Glomerular visceral epithelial cell (primary cell): ENCODE measurements around the gene ASCC3.

Experiments used
- DNase-seq: peaks from one replicate; pipeline ENCODE4 v3.0.0-alpha.2; 2016; ENCODE audit errors: extremely low spot score

ASCC3 gene

DNA sequence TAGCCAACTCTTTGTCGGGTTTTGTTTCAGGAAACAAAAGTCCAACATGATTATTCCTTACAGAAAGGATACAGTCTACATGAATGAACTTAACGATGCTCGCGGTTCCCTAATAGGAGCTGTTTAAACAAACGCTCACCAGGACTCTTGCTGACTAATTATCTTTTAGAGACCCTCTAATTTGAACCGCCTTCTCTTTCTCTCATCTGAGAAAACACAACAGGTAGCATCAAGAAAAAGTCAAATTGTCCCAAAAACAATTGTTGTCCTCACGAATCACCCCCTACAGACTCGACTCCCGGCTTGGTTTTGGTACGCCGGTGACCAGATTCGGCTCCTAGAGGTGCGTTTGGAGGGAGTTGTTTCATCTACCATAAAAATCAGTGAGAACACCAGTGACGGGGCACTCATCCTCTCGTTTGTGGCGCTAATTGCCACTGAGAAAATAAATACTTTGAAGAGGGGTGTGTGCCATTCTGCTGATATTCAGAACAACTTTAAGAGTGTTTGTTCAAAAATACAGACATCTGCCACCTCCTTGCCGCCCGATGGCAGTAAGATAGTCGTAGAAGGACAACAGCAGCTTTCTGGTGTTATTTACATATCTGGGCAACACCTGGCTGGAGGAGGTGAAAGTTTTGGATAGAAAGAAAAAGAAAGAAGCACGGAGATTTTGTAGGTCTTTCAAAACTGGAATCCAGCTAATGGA lies 415.3 kb downstream of the ASCC3 start:
- no peak for DNase-seq

DNA sequence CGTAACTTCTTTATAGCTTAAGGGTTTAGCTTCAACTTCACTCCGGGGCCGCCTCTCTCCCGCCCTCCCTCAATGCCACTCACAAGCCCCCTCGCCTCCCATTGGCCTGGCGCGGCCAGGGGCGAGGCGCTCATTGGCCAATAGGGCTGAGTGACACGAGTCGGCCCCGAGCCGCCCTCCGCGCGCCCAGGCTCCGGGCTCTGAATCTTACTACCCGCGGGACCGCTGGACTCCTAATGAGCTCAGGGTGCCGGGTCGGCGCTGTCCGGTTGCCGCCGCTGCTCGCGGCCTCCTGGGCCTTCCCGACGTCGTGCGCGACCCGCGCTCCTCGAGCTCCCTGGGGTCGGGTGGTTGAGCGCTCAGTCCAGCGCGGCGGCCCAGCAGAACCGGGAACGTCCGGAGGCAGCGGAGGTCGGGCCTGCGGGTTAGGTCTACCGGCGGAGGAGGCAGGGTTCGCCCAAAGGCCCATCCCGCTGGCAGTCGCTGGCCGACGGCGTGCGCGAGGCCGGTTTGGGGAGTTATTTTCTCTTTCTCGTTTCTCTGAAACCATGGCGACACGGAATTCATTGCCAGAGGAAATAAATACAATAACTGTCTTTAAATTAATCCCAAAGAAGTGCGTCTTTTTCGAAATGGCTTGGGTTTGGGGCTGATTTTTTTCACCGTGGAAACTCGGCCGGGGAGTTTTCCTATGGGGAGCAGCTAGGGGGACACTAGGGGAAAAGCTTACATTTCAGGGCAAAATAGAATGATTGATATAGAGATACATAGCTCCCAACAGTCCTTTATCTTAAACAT lies 416.0 kb downstream of the ASCC3 start, which contains the start of gene SIM1:
Gene SIM1, minus strand, starts transcription at position 19 of the 798 bp plus-strand sequence. CDS start 1,453 bp downstream, outside the sequence.
- DNase-seq, result peak; percentile 85

DNA sequence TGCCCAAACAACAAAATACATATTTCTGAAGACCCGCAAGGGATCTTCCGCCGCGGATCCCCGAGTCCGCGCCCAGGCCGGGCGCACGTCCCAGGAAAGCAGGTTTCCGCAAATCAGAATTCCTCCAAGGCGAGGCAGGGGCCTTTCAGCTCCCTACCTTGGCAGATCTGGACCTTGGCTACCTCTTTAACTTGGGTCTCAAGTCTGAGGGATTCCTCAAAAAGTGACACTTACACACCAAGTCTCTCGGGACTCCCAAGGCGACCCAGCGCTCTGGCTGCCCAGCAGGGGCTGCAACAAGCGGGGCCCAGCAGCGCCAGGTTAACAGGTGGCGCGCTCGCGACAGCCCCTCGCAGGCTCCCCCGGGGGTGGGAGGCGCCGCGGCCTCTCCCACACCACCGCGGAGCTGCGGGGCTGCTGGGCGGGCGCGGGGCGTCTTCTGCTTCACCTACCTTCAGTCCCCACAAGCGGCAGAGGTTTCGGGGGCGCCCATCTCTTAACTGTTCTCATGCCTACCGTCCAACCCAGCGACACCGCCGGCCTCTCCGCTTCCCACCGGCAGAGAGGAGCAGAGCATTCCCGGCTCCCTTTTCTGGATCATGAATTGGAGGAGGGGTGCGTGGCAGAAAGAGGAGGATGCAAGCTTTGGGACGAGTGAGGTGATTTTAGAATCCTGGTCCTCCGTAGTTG lies 416.8 kb downstream of the ASCC3 start:
- peak; percentile 13 for DNase-seq

DNA sequence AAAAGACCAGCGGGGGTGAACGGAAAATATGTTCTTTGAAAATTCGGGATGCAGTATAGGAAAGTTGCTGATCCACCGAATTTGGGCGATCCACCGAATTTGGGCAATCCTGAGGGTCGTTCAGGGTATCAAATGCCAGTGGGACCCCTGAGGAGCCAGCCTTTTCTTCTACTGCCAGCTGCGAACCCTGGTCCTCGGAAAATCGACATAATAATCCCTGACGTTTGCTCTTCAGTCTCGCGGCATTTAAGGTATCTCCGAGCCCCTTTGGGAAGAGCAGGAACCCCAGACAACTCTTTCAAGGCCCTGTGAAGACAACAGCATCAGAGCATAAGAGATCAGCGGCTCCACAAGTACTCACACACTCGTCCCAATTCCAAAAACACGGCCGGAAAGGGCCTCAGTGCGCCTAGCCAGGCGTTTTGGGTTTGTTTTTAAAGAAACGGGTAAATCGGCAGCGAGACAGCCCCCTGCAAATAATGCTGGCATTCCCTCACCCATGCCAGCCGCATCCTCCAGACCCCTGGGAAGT lies 417.4 kb downstream of the ASCC3 start:
- no peak for DNase-seq

DNA sequence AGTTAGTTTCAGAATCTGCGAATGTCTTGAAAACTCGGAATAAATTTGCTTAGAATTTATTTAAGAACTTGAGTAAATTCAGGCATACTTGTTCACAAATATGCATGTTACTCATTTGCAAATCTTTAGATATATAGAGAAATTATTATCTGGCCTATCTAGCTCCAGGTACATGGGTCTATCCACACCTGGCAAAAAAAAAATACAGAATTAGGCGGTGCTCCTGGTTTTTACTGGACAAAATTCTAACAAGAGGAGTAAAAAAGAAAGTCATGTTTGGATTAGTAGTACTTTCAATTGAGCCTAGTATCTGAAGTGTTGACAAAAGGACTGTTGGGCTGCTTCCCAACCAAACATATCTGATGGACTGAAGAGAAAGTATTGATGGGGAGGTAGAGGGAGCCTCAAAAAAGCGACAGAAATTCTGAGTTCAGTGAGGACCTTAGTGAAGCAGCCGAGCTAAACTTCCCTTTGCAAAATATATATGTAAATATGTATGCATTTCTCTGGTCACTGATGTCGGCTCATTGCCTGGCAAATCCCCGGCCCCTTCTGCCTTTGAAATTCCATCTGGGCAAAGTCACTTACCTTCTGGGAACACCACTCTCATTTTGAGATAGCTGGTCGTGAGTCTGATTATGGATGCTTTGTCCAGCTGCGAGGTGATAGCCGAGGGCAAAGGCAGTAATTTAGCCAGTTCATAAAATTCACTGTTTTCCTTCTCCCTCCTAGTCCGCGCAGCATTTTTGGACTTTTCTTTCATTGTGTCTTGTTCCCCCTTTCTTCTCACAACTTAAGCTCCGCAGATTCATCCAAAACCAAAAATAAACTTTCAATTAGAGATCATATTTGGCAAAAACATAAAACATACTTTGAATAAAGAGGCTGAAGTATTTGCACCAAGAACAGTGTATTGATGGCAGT lies 418.2 kb downstream of the ASCC3 start:
- DNase-seq, result no peak

DNA sequence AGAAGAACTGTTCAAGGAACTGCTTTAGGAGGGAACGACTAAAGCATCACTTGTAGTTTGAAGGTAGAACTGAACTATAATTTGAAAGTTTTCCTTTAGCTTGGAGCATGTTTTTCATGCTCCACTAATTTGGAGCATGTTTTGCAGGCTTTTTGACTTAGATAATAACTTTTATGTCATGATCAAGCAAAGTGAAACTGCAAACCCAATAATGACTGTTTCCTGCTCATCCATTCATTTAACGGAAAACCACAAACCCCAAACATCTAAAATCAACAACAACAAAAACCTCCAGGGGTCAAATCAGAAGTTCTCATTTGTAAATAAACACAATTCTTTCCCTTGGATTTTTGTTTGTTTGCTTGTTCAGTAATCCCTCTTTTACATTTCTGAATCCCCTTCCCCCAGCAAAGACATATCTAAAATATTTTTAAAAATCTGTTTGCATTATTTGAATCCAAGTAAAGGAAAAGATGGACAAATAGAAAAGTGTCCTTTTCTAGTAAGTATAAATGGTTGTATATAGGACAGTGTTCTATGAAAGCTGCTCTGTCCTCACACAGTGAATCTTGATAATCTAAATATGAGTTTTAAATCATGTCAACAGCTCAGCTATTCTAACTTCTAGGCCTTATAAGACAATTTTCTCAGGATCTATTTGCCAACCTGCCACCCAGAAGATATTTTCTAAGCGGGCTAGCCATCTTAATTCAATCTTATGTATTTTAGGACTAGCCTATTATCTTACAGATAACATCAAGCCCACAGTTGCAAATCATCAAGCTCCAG lies 419.0 kb downstream of the ASCC3 start:
- DNase-seq, result peak; percentile 13

DNA sequence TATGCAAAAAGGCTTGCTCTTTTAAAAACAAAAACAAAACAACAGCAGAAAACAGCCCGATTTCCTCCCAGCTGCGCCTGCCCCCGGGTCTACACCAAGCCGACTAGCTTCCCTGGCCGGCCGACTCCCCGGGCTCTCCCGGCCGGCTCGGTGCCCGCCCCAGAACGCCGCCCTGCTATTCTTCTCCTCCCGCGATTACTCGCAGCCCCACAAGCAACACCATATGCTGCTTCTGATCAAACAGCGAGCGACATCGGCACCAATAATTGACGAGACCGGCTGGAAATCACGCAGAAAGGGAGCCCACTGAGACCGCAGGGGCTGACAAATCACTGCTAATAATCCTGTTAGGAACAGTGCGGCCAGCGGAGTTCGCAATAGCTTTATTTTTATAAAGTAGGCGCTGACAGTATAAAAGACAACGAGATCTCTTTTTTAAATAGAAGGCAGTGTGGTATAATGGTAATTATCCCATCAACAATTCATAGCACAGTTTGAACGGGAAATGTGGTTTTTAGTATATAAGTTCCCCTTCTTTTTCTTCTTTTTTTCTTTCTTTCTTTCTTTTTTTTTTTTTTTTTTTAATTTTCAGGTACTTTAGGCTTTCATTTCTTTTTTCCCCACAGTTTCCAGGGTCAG lies 419.7 kb downstream of the ASCC3 start:
- peak; percentile 66 for DNase-seq

DNA sequence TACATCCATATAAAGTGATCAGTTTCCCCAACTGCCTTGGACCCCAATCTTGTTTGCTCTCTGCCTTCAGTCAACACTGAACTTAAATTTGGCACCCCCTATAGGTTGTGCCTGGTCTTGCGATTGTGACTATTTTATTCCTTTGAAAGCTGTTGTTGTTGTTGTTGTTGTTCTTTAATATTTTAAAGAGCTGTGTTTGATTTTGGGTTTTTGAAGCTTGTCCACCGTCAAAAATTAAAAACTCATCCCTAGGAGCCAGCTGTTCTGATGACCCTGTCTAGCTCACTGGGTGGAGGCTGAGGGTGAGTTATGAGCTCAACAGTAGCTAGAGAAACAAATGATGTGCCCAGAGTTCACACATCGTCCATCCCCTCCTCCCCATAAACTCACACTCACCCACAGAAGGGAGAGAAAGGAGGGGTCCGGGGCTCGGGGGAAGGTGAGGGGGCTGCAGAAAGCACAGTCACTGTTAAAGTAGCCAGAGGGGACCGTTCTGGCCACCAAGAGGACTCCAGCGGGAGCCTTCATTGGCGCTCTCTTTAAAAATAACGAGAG lies 420.4 kb downstream of the ASCC3 start:
- peak; percentile 26 for DNase-seq

DNA sequence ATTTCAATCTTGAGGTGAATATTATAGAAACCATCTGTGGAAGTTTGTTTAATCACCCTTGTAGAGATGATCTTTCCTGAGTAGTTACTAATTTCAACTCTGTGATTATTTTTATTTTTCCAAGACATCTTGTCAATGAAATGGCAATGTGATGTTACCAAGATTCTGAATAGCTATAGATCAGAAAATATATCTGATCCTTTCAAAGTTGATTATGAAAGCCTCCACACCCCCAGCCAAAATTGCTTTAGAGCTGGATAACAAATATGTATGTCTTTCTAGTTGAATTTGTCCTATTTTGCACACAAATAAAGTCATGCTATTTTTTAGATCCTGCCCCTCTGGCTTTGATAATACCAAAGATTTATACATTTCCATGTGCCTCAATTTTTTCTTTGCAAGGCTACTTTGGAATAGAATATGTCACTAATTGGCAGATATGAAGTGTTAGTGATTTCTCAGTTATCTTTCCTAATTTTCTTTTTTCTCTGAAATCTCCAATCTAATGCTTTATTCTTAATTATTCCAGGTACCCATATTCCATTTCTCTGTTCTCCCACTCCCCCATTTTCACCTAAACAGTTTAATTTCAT lies 421.4 kb downstream of the ASCC3 start:
- no peak for DNase-seq

DNA sequence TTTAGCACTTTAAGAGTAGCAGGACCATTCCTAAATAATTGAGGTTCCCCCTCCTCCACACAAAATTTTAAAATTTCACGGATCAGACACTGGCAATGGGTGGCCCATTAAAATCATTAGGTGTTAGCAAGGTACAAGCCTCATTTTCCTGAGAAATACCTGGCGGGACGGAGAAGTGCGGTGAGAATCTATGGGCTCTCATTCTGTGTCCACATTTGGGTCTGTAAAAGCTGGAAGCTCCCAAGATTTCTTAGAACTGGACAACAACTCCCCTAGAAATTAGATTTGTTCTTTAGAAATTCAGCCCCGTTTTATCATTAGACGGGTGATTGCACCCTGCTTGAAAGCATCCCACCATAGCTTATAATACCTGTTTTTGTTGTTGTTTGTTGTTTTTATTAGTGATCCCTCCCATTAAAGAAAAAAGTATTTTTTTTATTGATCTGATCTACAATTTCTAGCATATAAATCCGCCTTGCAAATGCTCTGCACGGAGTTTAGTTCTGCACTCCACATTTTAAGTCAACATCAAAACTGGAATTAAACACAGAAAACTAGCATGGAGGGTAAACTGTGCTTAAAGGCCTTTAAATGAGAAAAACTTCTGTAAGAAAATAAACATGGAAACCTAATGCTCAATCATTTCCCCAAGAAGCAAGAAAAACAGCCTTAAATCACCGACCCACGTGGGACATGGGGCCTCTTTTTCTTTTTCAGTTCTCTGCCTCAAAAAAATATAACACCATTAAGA lies 422.1 kb downstream of the ASCC3 start:
- no peak for DNase-seq
